GM19468 (cell line): ENCODE results near the gene GSX2.
"Not testable (repeated sequence)": the region's sequence is repeated elsewhere in the genome, so short reads cannot be mapped to it uniquely, and the experiment has no call there.

Experiments
- ATAC-seq: cut with Tn5 transposase; IDR thresholded peaks from one replicate; pipeline ENCODE4 v1.9.1; 2021; ENCODE audit warnings: mild to moderate bottlenecking, moderate library complexity, moderate number of reproducible peaks; ENCODE audit not compliant: unreplicated experiment; ENCODE audit errors: extremely low read depth

Gene GSX2

GRCh38 chr4:54101190-54102041 is 1.5 kb downstream of the GSX2 start:
- ATAC-seq, result no peak

GRCh38 chr4:54102531-54103106 is 2.7 kb downstream of the GSX2 start:
- ATAC-seq, result no peak

GRCh38 chr4:54103190-54103574 is 3.2 kb downstream of the GSX2 start:
- no peak for ATAC-seq

GRCh38 chr4:54104907-54105306 is 4.9 kb downstream of the GSX2 start:
- no peak for ATAC-seq

- no peak for ATAC-seq
Measured at GRCh38 chr4:54107951-54108748, 8.2 kb downstream of the GSX2 start.

- ATAC-seq, result no peak
Measured at GRCh38 chr4:54109241-54110018, 9.5 kb downstream of the GSX2 start.

- ATAC-seq, result no peak
Measured at GRCh38 chr4:54110019-54110416, 10.1 kb downstream of the GSX2 start.

GRCh38 chr4:54113206-54113605 is 13.2 kb downstream of the GSX2 start:
- not testable (repeated sequence) for ATAC-seq

GRCh38 chr4:54116246-54116645 is 16.3 kb downstream of the GSX2 start:
- not testable (repeated sequence) for ATAC-seq

GRCh38 chr4:54118850-54119589 is 19.1 kb downstream of the GSX2 start:
- no peak for ATAC-seq

GRCh38 chr4:54120518-54120917 is 20.6 kb downstream of the GSX2 start:
- no peak for ATAC-seq

GRCh38 chr4:54127660-54128059 is 27.7 kb downstream of the GSX2 start:
- ATAC-seq, result no peak

- ATAC-seq, result not testable (repeated sequence)
Measured at GRCh38 chr4:54128694-54129093, 28.7 kb downstream of the GSX2 start.

- ATAC-seq, result no peak
Measured at GRCh38 chr4:54139332-54139731, 39.4 kb downstream of the GSX2 start.

GRCh38 chr4:54140287-54140686 is 40.3 kb downstream of the GSX2 start:
- no peak for ATAC-seq

GRCh38 chr4:54144199-54144598 is 44.2 kb downstream of the GSX2 start:
- no peak for ATAC-seq

GRCh38 chr4:54144661-54145171 is 44.8 kb downstream of the GSX2 start:
- no peak for ATAC-seq

GRCh38 chr4:54146139-54146538 is 46.2 kb downstream of the GSX2 start:
- no peak for ATAC-seq

- ATAC-seq, result no peak
Measured at GRCh38 chr4:54149323-54149722, 49.4 kb downstream of the GSX2 start.
